H9 (cell line): Measurements from ENCODE around the gene ACADL. TPM values are rescaled to one million over a fixed set of nuclear protein-coding genes. Genes with fewer than 3 reads are reported as not detected.

Experiments
- DNase-seq: peaks from one replicate; pipeline ENCODE4 v3.0.0-alpha.2; 2017
- H2AFZ ChIP-seq: one replicate; pipeline ENCODE4 v1.6.1; 2013; ENCODE audit warnings: mild to moderate bottlenecking, low read length, control low read depth, moderate library complexity
- H2AK5ac ChIP-seq: 2 replicates; pipeline ENCODE4 v1.6.1; 2013; ENCODE audit warnings: low read length, control low read depth, mixed read lengths; ENCODE audit not compliant: insufficient read length
- H2BK120ac ChIP-seq: one replicate; pipeline ENCODE4 v1.6.1; 2013; ENCODE audit warnings: low read depth, mild to moderate bottlenecking, low read length, control low read depth, inconsistent platforms; ENCODE audit not compliant: poor library complexity, severe bottlenecking
- H2BK12ac ChIP-seq: 2 replicates; pipeline ENCODE4 v1.6.1; 2013; ENCODE audit warnings: low read length, control low read depth, mixed read lengths, low read depth; ENCODE audit not compliant: insufficient read length
- H2BK15ac ChIP-seq: 2 replicates; pipeline ENCODE4 v1.6.1; 2013; ENCODE audit warnings: low read depth, low read length, control low read depth
- H2BK20ac ChIP-seq: one replicate; pipeline ENCODE4 v1.6.1; 2013; ENCODE audit warnings: low read depth, mild to moderate bottlenecking, low read length, control low read depth, inconsistent platforms; ENCODE audit not compliant: poor library complexity, severe bottlenecking
- H2BK5ac ChIP-seq: 2 replicates; pipeline ENCODE4 v1.6.1; 2013; ENCODE audit warnings: low read length, control low read depth, mixed read lengths; ENCODE audit not compliant: insufficient read length
- H3K14ac ChIP-seq: 2 replicates; pipeline ENCODE4 v1.6.1; 2013; ENCODE audit warnings: low read length, control low read depth; ENCODE audit not compliant: insufficient read depth
- H3K18ac ChIP-seq: 2 replicates; pipeline ENCODE4 v1.6.1; 2013; ENCODE audit warnings: low read depth, mild to moderate bottlenecking, mixed read lengths, low read length, control low read depth; ENCODE audit not compliant: insufficient read length
- H3K23ac ChIP-seq: 2 replicates; pipeline ENCODE4 v1.6.1; 2013; ENCODE audit warnings: low read length, control low read depth, mixed read lengths, low read depth; ENCODE audit not compliant: insufficient read length
- H3K23me2 ChIP-seq: 2 replicates; pipeline ENCODE4 v1.6.1; 2013; ENCODE audit warnings: low read depth, mild to moderate bottlenecking, mixed read lengths, low read length, control low read depth; ENCODE audit not compliant: insufficient read length, poor library complexity, severe bottlenecking
- H3K27ac ChIP-seq: 2 replicates; pipeline ENCODE4 v1.5.1; 2013; ENCODE audit warnings: low read length, control low read depth, mixed read lengths, low read depth; ENCODE audit not compliant: insufficient read length
- H3K27me3 ChIP-seq: 2 replicates; pipeline ENCODE4 v1.6.1; 2013; ENCODE audit warnings: low read length, control low read depth, inconsistent platforms; ENCODE audit not compliant: insufficient read depth
- H3K4ac ChIP-seq: 2 replicates; pipeline ENCODE4 v1.6.1; 2013; ENCODE audit warnings: low read depth, mild to moderate bottlenecking, control low read depth, inconsistent platforms, low read length, moderate library complexity
- H3K4me1 ChIP-seq: 2 replicates; pipeline ENCODE4 v1.6.1; 2013; ENCODE audit warnings: low read length, control low read depth, inconsistent platforms; ENCODE audit not compliant: insufficient read depth
- H3K4me2 ChIP-seq: 2 replicates; pipeline ENCODE4 v1.6.1; 2013; ENCODE audit warnings: low read length, control low read depth, mixed read lengths; ENCODE audit not compliant: insufficient read length, insufficient read depth
- H3K56ac ChIP-seq: 2 replicates; pipeline ENCODE4 v1.6.1; 2013; ENCODE audit warnings: low read depth, mild to moderate bottlenecking, mixed read lengths, low read length, control low read depth; ENCODE audit not compliant: insufficient read length
- H3K79me1 ChIP-seq: 2 replicates; pipeline ENCODE4 v1.6.1; 2013; ENCODE audit warnings: low read depth, mild to moderate bottlenecking, moderate library complexity, low read length, control low read depth, inconsistent platforms; ENCODE audit not compliant: insufficient read depth, poor library complexity, severe bottlenecking
- H3K79me2 ChIP-seq: 2 replicates; pipeline ENCODE4 v1.6.1; 2013; ENCODE audit warnings: low read length, control low read depth, inconsistent platforms; ENCODE audit not compliant: insufficient read depth
- H3K9ac ChIP-seq: 2 replicates; pipeline ENCODE4 v1.6.1; 2013; ENCODE audit warnings: low read length, control low read depth, mixed read lengths; ENCODE audit not compliant: insufficient read length; ENCODE audit errors: extremely low read depth
- H3K9me3 ChIP-seq: one replicate; pipeline ENCODE4 v1.6.1; 2013; ENCODE audit warnings: low read depth, low read length, inconsistent platforms; ENCODE audit not compliant: control insufficient read depth
- H3T11ph ChIP-seq: one replicate; pipeline ENCODE4 v1.6.1; 2013; ENCODE audit warnings: mild to moderate bottlenecking, low read length, control low read depth, inconsistent platforms
- H4K20me1 ChIP-seq: one replicate; pipeline ENCODE4 v1.6.1; 2013; ENCODE audit not compliant: control insufficient read depth, insufficient read length, insufficient read depth
- H4K5ac ChIP-seq: 2 replicates; pipeline ENCODE4 v1.6.1; 2013; ENCODE audit warnings: low read depth, mild to moderate bottlenecking, mixed read lengths, low read length, control low read depth; ENCODE audit not compliant: insufficient read length
- H4K8ac ChIP-seq: replicated peaks from 2 replicates; pipeline ENCODE4 v1.6.1; 2013; ENCODE audit warnings: low read length, control low read depth, mixed read lengths, low read depth; ENCODE audit not compliant: insufficient read length
- H4K91ac ChIP-seq: 2 replicates; pipeline ENCODE4 v1.6.1; 2013; ENCODE audit warnings: low read depth, mild to moderate bottlenecking, moderate library complexity, mixed read lengths, low read length, control low read depth; ENCODE audit not compliant: insufficient read length
- H3K27ac Mint-ChIP-seq, 3 experiments: 2 replicates in 2 of 3; 3 replicates in 1 of 3; pipeline ENCODE4 v1.8.0; 2020 to 2021; ENCODE audit warnings: mixed read lengths in 3 of 3, mild to moderate bottlenecking in 1 of 3, moderate library complexity in 1 of 3
- H3K27me3 Mint-ChIP-seq: 2 replicates; pipeline ENCODE4 v1.8.0; 2021; ENCODE audit warnings: low read depth, mild to moderate bottlenecking, moderate library complexity, mixed read lengths
- H3K36me3 Mint-ChIP-seq, 3 experiments: 2 replicates in 2 of 3; 3 replicates in 1 of 3; pipeline ENCODE4 v1.8.0; 2020 to 2021; ENCODE audit warnings: low read depth in 3 of 3, mixed read lengths in 3 of 3; ENCODE audit not compliant: insufficient read depth in 1 of 3
- H3K4me1 Mint-ChIP-seq, 2 experiments: 2 replicates each; pipeline ENCODE4 v1.8.0; 2020; ENCODE audit warnings: mixed read lengths in 2 of 2
- H3K4me3 Mint-ChIP-seq, 2 experiments: 2 replicates in 1 of 2; 3 replicates in 1 of 2; pipeline ENCODE4 v1.8.0; 2020 to 2021; ENCODE audit warnings: mild to moderate bottlenecking in 2 of 2, mixed read lengths in 2 of 2, moderate library complexity in 1 of 2
- H3K9me3 Mint-ChIP-seq, 2 experiments: 2 replicates in 1 of 2; 3 replicates in 1 of 2; pipeline ENCODE4 v1.8.0; 2020; ENCODE audit warnings: mild to moderate bottlenecking in 2 of 2, mixed read lengths in 2 of 2, moderate library complexity in 1 of 2
- WGBS: extraction: QIAGEN DNeasy Blood & Tissue Kit; methylation state at CpG from one replicate; pipeline ENCODE4 v1.1.7; 2013; ENCODE audit warnings: missing lambda C conversion rate, low lambda C conversion rate, mixed read lengths; ENCODE audit not compliant: insufficient read length; ENCODE audit errors: extremely low coverage; 5-methylcytosine and 5-hydroxymethylcytosine counted together
- total RNA-seq: library from RNA; stranded (reverse); gene quantifications from 2 replicates; pipeline ENCODE4 v1.2.1, GENCODE V29; 2021
- TF ChIP-seq, protein P1 (sequence below): fragments of 200-600 bp; sonication (generic); conservative IDR thresholded peaks from 3 replicates; pipeline ENCODE4 v1.8.0; 2021; ENCODE audit warnings: antibody characterized with exemption, mild to moderate bottlenecking

ACADL gene
- total RNA-seq, 1 experiment from 2014 or later, result 0.26 TPM

DNA sequence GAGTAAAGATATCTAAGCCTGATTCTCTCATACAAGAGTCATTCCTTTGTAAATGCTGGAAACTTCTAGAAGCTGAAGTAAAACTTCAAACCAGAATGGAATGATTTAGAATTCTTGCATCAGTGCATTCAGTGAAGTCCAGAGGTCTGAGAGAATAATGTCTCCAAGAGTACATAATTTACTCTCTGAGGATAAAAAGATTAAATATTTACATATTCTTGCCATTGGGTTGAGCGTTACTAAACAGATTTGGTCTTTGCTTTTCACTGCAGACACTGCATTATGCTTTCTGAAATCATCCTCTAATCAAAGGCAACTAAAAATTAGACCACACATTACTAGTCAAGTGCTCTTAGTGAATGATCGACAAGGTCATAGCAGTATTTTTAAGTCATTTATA, 27.5 kb downstream of the ACADL start:
- Histone ChIP-seq H3K9ac (no peak overlapping the region), H3K4ac (no peak overlapping the region), H3K14ac (no peak overlapping the region), H2AK5ac (no peak overlapping the region), H3K23me2 (no peaks in the 10 kb centered on the region), H3K79me2 (no peaks in the 10 kb centered on the region), H3K23ac (no peak overlapping the region), H3K4me1 (no peaks in the 10 kb centered on the region), H3K4me2 (no peak overlapping the region), H2BK15ac (no peak overlapping the region), H2BK120ac (no peak overlapping the region), H4K91ac (no peak overlapping the region), H2BK5ac (no peak overlapping the region), H4K20me1 (no peaks in the 10 kb centered on the region), H3K27ac (no peak overlapping the region), H3K9me3 (no peaks in the 10 kb centered on the region), H4K5ac (no peak overlapping the region), H2BK12ac (no peak overlapping the region), H3K18ac (no peak overlapping the region), H4K8ac (no peak overlapping the region), H3K27me3 (no peaks in the 10 kb centered on the region), H2AFZ (no peak overlapping the region), H2BK20ac (no peak overlapping the region), H3T11ph (no peak overlapping the region), H3K56ac (no peak overlapping the region), H3K79me1 (no peaks in the 10 kb centered on the region)
- H3K36me3 Mint-ChIP-seq, result no peaks in the 10 kb centered on the region
- WGBS, result no CpG with 5 or more reads among the region's 2 CpGs
- no peak overlapping the region for H3K4me3 Mint-ChIP-seq
- H3K4me1 Mint-ChIP-seq, result peaks cover 0 to 3% of the 10 kb centered on the region in 2 experiments; a peak in 1 of 4 replicates
- DNase-seq, result no peak
- no peaks in the 10 kb centered on the region for H3K27me3 Mint-ChIP-seq
- H3K9me3 Mint-ChIP-seq, result no peaks in the 10 kb centered on the region
- TF ChIP-seq, protein P1, sequence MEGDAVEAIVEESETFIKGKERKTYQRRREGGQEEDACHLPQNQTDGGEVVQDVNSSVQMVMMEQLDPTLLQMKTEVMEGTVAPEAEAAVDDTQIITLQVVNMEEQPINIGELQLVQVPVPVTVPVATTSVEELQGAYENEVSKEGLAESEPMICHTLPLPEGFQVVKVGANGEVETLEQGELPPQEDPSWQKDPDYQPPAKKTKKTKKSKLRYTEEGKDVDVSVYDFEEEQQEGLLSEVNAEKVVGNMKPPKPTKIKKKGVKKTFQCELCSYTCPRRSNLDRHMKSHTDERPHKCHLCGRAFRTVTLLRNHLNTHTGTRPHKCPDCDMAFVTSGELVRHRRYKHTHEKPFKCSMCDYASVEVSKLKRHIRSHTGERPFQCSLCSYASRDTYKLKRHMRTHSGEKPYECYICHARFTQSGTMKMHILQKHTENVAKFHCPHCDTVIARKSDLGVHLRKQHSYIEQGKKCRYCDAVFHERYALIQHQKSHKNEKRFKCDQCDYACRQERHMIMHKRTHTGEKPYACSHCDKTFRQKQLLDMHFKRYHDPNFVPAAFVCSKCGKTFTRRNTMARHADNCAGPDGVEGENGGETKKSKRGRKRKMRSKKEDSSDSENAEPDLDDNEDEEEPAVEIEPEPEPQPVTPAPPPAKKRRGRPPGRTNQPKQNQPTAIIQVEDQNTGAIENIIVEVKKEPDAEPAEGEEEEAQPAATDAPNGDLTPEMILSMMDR, result no peak
- no peak overlapping the region for H3K27ac Mint-ChIP-seq
